ENCODE data around the gene STX19. TPM values are rescaled to one million over a fixed set of nuclear protein-coding genes. Genes with fewer than 3 reads are reported as not detected.
"Not testable (repeated sequence)": the region's sequence is repeated elsewhere in the genome, so short reads cannot be mapped to it uniquely, and the experiment has no call there.

The STX19 gene
- not detected in 2 replicates for total RNA-seq (2014; rRNA removed; shearing (Covaris generic))

DNA sequence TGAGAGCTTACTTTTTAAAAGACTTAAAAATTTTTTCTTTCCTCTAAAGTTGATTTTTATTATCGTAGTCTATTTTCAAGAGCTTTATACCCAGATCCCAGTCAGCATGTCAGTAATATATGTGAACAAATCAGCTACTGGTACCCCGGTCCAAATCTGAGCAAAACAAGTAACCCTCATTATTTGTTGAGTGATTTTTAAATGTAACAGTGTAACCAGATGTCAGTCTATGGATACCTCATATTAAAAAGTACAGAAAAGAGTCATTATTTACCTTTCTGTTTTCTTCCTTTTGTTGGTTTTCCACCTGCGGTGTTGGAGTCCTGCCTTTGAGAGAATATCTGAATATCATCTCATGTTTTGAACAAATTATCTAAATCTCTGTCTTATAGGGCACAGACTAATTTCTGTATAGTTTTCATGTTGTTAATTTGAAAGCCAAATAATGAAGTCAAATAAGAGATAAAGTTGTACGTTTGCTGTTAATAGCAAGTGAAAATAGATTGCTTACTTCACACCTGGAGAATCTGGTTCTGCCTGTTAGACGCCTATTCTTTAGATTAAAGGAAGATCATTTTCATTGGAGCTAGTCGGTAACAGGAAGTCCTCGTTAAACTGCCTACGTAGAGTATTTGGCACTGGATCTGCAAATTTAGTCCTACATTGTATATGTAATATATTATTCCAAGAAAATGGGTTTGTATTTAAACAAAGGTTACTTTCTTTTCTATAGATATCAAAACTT, at the start of gene STX19:
Gene STX19, minus strand, starts transcription at position 505 of the 745 bp plus-strand sequence. CDS start 13,328 bp downstream, outside the sequence.
- DNase-seq (ENCODE audit: low spot score): no peak

GRCh38 chr3:94076055-94076454, 47.7 kb upstream of the STX19 start:
- peak; percentile 6 for DNase-seq (ENCODE audit: low spot score)

DNA sequence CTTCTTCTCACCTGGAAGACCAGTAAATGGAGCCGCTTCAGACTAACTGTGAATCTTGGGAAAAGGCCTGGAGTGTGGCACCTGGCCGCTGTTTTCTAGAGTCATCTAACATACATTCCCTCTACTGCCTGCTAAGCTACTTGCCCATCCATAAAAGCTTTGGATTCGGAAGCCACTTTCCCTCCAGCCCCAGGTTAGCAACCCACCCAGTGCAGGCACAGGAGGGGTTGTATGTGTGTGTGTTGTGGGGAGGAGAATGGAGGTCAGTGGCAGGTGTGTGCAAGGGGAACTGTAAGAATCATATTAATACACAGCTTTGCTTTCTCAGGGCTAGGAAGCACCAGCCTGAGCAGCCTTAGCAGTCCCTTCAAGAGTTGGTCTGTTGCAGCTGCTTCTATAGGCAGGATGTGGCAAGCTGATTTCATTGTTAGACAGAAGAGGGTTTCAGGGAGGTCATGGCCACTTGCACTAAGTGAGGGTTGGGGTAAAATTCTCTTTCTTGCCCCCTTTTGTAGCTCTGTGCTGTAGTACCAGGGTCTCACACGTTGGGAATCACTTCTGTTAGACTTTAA, 43.4 kb upstream of the STX19 start:
- no peak for DNase-seq (ENCODE audit: low spot score)

DNA sequence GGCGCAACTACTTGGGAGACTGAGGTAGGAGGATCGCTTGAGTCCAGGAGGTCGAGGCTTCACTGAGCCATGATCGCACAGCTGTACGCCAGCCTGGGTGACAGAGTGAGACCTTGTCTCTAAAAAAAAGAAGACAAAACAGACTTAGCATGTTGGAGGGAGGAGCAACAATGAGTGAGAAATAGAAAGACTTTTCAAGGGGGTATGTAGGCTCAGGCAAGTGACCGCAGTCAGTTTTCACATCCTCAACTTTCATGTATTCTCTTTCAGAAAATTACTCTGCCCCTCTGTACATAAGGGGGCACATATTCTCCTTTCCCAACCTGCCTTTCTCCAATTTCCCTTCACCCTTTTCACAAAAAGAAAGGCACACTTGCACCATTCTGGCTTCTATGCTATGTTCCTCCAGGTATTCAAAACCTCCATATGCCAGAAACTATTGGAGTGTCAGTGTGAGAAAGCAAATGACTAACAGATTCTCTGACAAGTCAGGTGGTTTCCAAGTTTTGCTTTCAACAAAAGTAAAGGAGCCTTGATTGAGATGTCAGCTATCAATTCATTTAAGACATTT, 42.0 kb upstream of the STX19 start:
- DNase-seq (ENCODE audit: low spot score): no peak

GRCh38 chr3:94069194-94069813, 40.9 kb upstream of the STX19 start:
- peak; percentile 27 for DNase-seq (ENCODE audit: low spot score)

DNA sequence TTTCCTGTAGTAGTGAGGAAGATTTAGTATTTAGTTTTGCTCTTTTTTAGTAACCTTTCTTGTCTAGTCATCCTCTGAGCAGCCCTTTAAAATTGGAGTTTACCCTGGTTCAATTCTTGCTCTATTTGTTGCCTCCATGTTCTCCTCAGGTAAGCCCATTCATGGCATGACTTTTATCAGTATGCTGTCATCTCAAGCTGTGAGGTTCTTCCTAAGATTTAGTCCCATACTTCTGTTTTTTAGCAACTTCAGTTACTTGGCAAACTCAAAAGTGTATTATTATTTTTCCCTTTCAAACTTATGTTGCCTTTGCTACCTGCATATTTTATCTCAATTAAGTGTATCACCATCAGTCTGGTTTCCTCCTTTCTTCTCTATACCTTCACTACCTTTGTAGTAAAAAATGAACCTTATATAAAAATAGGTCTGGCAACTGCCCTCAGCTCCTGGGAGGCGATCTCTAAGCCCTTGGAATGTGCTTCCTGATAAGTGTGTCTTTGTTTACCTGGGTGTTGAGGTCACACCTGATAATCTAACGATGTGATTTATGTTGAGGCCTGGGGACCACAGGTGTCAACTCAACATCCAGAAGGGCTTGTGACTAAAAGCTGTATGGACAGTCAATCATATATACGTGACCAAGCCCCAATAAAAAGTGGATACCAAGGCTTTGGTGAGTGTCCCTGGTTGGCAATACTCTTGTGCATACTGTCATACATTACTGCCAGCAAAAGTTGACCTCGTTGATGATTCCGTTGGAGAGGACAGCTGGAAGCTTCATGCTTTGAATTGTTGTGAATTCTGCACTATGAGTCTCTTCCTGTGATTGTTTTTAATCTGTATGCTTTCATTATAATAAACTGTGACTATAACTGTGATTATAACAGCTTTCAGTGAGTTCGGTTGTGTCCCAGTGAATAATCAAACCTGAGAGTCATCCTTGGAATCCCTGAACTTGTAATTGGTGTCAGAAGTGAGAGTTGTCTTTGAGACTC, 38.4 kb upstream of the STX19 start:
- DNase-seq (ENCODE audit: low spot score): no peak

DNA sequence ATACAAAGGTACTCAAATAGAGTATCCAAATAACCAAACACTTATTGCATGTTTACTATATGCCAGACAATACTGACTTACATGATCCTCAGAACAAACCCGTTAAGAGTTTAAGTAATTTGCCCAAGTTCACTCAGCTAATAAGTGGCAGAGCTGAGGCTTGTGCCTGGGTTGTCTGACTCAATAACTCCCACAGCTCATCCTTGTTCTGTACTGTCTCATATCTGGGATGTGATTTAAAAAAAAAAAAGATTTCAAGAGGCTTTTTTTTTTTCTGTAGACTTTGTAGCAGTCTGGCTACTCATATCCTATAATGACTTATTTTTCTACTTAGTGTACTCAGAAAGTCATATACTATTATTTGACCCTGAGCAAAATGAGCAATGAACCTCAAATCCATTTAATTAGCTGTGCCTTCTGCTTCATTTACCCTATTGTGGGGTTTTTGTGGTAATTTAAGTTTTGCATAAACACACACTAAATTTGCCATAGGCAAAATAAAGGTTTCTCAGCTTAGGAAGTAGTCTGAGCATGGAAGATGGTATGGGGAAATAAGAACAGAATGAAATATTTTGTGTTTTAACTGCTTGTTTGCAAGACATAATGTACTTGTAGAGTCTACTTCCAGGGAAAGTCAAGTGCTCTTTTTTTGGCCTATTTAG, 37.6 kb upstream of the STX19 start:
- DNase-seq (ENCODE audit: low spot score): no peak

- no peak for DNase-seq (ENCODE audit: low spot score)
Measured at GRCh38 chr3:94065122-94065521, 36.7 kb upstream of the STX19 start.

DNA sequence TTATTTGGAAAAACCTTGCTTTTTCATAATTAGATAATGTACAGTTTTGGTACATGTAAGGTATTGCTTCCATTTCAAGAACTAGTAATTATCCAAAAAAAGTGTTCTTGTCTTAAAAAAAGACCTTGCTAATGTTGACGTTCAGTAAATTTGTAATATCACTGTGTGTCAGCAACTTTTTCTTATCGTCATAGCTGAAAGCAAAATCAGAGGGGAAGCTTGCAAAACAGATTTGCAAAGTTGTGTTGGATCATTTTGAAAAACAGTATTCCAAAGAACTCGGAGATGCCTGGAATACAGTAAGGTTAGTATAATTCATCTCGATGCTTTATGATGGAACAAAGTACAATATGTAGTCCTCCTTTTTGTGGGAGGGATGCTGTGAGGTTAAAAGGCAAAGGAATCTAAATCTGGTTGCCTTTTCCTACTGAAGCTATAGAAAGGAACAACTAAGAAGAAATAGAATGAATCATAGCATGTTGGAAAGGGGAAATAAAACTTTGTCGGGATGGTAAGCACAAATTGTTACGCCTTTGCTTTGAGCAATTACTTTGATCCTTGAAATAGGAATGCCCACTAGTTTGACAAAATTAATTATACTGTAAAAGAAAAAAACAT, 36.0 kb upstream of the STX19 start:
- DNase-seq (ENCODE audit: low spot score): no peak

DNA sequence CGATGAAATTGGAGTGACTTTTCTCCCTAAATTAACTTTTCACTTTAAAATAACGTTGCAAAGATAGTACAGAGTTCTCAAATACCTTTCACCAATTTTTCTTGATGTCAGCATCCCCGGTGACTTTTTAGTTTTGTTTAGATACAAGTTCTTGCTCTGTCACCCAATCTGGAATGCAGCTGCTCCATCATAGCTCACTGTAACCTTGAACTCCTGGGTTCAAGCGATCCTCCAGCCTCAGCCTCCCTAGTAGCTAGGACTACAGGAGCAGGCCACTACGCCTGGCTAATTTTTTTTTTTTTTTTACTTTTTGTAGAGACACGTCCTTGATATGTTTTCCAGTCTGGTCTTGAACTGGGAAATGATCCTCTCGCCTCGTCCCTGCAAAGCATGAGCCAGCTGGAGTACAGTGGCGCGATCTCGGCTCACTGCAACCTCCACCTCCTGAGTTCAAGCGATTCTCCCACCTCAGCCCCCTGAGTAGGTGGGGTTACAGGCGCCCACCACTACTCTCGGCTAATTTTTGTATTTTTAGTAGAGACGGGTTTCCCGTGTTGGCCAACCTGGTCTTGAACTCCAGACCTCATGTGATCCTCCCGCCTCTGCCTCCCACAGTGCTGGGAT, 35.2 kb upstream of the STX19 start:
- DNase-seq (ENCODE audit: low spot score): peak; percentile 11

DNA sequence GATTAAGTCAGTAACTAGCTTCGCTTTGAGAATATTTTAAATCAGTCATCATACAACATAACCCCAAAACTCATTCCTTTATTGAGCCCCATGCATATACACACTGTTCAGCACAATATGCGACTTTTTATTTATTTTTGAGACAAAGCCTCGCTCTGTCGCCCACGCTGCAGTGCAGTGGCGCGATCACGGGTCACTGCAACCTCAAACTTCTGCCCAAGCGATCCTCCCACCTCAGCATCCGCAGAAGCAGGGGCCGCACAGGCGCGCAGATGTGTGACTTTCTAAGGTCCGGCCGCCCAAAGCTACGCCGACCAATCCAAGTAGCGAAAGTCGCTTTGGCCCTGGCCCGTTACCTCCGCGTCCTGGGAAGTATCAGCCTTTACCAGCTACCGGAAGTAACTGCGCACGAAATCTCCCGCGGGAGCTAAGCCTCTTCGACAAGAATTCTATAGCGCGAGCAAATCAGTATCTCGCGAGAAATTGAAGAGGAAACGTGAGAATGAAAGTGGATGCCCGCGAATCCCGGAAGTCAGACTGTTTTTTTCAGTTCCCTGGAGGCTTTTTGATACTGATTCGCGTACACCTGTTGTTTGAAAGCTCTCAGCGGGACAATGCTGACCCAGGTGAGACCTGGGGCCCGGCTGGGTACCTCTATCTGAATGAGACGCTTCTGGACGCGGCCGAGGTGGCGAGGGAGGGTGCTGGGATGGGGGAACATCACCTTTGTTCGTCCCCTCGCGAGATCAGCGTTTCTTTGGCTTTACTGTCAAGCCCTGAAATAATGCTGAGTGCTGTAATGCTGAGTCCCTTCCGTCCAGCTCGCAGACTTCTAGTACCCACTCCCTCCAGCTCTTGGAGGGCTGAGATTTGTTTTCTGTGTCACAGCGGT, 34.4 kb upstream of the STX19 start, which contains the start of the genes DHFR2 and NSUN3:
Gene DHFR2, minus strand, starts transcription at position 404 of the 892 bp plus-strand sequence. CDS start 1,405 bp downstream, outside the sequence.
Gene NSUN3, plus strand, starts transcription at position 549 of the 892 bp plus-strand sequence. Its CDS starts 66 bp downstream, at position 615.
- DNase-seq (ENCODE audit: low spot score): peak; percentile 98

- no peak for DNase-seq (ENCODE audit: low spot score)
Measured at GRCh38 chr3:94061297-94061696, 32.9 kb upstream of the STX19 start.

DNA sequence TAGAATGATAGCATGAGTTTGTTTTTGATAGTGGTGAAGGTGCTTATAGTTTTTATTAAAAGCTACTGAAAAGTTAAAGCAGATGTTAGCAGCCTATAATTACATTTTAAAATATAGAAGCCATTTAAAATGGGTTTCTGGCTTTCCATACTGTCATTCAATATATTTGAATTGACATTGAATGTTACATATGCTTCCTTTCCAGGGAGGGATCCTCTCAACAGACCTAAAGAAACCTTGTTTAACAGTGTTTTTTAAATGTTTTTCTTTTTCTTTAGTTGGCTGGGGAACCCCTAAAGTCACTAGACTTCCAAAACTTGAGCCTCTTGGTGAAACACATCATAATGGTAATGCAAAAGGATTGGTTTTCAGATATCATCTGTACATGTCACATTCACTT, 22.1 kb upstream of the STX19 start:
- DNase-seq (ENCODE audit: low spot score): no peak

DNA sequence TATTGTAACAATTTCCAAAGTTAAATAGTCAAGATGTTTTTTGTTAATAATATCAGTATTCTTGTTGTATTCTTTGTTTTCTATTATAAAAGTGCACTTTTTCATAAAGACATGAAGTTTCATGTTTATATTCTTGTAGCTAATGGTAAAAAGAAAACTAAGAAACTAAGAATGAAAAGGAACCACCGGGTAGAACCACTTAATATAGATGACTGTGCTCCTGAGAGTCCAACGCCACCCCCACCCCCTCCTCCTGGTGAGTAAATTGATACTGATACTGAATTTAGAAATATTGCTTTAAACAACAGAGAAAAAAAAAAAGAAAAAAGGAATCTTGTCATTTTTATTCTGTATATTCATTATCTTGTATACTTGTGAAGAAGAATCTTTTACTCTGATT, 20.9 kb upstream of the STX19 start:
- DNase-seq (ENCODE audit: low spot score): no peak

- no peak for DNase-seq (ENCODE audit: low spot score)
Measured at GRCh38 chr3:94046533-94046932, 18.1 kb upstream of the STX19 start.

GRCh38 chr3:94044100-94044936, 15.9 kb upstream of the STX19 start:
- DNase-seq (ENCODE audit: low spot score): not testable (repeated sequence)

- DNase-seq (ENCODE audit: low spot score): no peak
Measured at GRCh38 chr3:94043285-94043684, 14.9 kb upstream of the STX19 start.

All from A172 (cell line).